ENCODE results near the gene RANBP9.
A peak's percentile ranks its signal among the peaks of the same experiment; 100 is the strongest.

RANBP9 gene

DNA sequence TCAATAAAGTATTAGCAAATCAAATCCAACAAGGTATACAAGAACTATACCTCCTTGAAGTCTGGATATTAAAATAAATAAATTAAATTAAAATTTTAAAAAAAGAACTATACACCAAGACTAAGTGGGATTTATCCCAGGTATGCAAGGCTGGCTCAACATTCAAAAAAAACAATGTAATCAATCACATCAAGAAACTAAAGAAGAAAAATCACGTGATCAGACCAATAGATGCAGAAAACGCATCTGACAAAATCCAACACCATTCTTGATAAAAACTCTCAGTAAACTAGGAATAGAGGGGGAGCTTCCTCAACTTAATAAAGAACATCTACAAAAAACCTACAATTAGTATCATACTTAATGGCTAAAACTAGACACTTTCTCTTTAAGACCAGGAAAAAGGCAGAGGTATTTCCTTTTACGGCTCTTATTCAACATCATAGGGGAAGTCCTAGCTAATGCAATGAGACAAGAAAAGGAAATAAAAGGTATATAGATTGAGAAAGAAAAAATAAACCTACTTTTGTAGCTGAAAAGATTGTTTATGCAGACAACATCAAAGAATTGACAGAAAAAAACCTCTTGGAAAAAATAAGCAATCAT lies 35.0 kb downstream of the RANBP9 start:
- peaks cover 0 to 5% of the 10 kb centered on the region in 2 experiments; a peak in 1 of 3 replicates for H3K36me3 ChIP-seq (ENCODE audit: control insufficient read depth in 2 of 2, insufficient read depth in 1 of 2, low read length in 2 of 2)
- CTCF ChIA-PET: interaction anchor here (0.6 kb wide), 1 partner anchor 48 kb away, joined by 3 read pairs; no protein-coding TSS in a partner anchor

DNA sequence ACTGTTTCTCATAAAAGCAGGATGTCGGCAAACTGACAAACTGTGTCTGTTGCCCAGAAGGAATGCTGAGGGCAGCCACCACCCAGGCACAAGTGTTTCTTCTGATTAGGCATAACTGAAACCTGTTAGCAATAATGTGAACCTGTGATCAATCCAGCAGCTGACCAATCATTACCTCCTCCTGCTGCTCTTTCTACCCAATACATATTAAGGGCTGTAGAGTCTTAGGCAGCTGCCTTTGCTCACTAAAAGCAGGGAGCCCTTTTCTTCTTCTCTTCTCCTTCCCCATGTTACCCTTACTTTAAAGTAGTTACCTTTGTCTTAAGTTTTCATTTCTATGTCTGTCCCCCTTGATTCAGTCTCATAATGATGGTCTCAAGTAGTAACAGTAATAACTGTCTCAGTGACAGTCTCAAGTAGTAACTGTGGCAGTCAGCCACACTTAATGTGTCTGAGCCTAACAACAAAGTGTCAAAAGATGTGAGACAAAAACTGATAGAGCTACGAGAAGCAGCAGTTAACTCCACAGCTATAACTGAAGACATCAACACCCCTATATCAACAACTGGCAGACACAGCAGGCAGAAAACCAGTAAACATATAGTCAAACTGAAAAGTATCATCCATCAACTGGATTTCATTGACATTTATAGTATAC lies 37.0 kb downstream of the RANBP9 start:
- no peak overlapping the region for H3K27ac ChIP-seq (ENCODE audit: extremely low read depth, low read depth, low read length)
- peaks cover 11% of the 10 kb centered on the region; the same call in 1 of the 2 replicates for H3K4me1 ChIP-seq (ENCODE audit: control insufficient read depth, insufficient read depth, low read length)
- TF ChIP-seq, protein P1, sequence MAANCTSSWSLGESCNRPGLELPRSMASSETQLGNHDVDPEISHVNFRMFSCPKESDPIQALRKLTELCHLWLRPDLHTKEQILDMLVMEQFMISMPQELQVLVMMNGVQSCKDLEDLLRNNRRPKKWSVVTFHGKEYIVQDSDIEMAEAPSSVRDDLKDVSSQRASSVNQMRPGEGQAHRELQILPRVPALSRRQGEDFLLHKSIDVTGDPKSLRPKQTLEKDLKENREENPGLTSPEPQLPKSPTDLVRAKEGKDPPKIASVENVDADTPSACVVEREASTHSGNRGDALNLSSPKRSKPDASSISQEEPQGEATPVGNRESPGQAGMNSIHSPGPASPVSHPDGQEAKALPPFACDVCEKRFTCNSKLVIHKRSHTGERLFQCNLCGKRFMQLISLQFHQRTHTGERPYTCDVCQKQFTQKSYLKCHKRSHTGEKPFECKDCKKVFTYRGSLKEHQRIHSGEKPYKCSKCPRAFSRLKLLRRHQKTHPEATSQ (tag by site-specific recombination; IDR thresholded peaks at IDR 0.05): no peak
- TF ChIP-seq ZBTB20 (tag by site-specific recombination; IDR thresholded peaks at IDR 0.05) (peak; percentile 53; the same call in 1 of the 2 replicates), ZNF211 (tag by site-specific recombination; IDR thresholded peaks at IDR 0.05; ENCODE audit: low read depth) (peak; percentile 92), SETDB1 (IDR thresholded peaks at IDR 0.05; ENCODE audit: insufficient read length, low read length) (peak; percentile 62), PRDM4 (tag by site-specific recombination; IDR thresholded peaks at IDR 0.05) (0 out of 2 replicates have a peak, but pooled peaks have one; percentile 19), FEZF1 (tag by site-specific recombination; IDR thresholded peaks at IDR 0.05) (0 out of 2 replicates have a peak, but pooled peaks have one; percentile 25), REPIN1 (tag by site-specific recombination; IDR thresholded peaks at IDR 0.05; ENCODE audit: low read depth) (no peak)
- TF ChIP-seq, protein P2, sequence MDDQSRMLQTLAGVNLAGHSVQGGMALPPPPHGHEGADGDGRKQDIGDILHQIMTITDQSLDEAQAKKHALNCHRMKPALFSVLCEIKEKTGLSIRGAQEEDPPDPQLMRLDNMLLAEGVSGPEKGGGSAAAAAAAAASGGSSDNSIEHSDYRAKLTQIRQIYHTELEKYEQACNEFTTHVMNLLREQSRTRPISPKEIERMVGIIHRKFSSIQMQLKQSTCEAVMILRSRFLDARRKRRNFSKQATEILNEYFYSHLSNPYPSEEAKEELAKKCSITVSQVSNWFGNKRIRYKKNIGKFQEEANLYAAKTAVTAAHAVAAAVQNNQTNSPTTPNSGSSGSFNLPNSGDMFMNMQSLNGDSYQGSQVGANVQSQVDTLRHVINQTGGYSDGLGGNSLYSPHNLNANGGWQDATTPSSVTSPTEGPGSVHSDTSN (CRISPR knock-in tag; IDR thresholded peaks at IDR 0.05): no peak
- TF ChIP-seq, protein P3, sequence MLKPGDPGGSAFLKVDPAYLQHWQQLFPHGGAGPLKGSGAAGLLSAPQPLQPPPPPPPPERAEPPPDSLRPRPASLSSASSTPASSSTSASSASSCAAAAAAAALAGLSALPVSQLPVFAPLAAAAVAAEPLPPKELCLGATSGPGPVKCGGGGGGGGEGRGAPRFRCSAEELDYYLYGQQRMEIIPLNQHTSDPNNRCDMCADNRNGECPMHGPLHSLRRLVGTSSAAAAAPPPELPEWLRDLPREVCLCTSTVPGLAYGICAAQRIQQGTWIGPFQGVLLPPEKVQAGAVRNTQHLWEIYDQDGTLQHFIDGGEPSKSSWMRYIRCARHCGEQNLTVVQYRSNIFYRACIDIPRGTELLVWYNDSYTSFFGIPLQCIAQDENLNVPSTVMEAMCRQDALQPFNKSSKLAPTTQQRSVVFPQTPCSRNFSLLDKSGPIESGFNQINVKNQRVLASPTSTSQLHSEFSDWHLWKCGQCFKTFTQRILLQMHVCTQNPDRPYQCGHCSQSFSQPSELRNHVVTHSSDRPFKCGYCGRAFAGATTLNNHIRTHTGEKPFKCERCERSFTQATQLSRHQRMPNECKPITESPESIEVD (tag by site-specific recombination; IDR thresholded peaks at IDR 0.05): peak; percentile 49
- CTCF ChIA-PET: no interaction called here
- POLR2A ChIA-PET: no interaction called here
- H3K36me3 ChIP-seq (ENCODE audit: control insufficient read depth in 2 of 2, insufficient read depth in 1 of 2, low read length in 2 of 2): no peaks in the 10 kb centered on the region
- H3K9me3 ChIP-seq (ENCODE audit: control insufficient read depth, insufficient read depth, low read depth, low read length): no peaks in the 10 kb centered on the region
- no peak overlapping the region for H3K4me3 ChIP-seq (ENCODE audit: low read depth, low read length)

More for the DNA sequence above, 35.0 kb downstream of the RANBP9 start:
- TF ChIP-seq, protein P4, sequence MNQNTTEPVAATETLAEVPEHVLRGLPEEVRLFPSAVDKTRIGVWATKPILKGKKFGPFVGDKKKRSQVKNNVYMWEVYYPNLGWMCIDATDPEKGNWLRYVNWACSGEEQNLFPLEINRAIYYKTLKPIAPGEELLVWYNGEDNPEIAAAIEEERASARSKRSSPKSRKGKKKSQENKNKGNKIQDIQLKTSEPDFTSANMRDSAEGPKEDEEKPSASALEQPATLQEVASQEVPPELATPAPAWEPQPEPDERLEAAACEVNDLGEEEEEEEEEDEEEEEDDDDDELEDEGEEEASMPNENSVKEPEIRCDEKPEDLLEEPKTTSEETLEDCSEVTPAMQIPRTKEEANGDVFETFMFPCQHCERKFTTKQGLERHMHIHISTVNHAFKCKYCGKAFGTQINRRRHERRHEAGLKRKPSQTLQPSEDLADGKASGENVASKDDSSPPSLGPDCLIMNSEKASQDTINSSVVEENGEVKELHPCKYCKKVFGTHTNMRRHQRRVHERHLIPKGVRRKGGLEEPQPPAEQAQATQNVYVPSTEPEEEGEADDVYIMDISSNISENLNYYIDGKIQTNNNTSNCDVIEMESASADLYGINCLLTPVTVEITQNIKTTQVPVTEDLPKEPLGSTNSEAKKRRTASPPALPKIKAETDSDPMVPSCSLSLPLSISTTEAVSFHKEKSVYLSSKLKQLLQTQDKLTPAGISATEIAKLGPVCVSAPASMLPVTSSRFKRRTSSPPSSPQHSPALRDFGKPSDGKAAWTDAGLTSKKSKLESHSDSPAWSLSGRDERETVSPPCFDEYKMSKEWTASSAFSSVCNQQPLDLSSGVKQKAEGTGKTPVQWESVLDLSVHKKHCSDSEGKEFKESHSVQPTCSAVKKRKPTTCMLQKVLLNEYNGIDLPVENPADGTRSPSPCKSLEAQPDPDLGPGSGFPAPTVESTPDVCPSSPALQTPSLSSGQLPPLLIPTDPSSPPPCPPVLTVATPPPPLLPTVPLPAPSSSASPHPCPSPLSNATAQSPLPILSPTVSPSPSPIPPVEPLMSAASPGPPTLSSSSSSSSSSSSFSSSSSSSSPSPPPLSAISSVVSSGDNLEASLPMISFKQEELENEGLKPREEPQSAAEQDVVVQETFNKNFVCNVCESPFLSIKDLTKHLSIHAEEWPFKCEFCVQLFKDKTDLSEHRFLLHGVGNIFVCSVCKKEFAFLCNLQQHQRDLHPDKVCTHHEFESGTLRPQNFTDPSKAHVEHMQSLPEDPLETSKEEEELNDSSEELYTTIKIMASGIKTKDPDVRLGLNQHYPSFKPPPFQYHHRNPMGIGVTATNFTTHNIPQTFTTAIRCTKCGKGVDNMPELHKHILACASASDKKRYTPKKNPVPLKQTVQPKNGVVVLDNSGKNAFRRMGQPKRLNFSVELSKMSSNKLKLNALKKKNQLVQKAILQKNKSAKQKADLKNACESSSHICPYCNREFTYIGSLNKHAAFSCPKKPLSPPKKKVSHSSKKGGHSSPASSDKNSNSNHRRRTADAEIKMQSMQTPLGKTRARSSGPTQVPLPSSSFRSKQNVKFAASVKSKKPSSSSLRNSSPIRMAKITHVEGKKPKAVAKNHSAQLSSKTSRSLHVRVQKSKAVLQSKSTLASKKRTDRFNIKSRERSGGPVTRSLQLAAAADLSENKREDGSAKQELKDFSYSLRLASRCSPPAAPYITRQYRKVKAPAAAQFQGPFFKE (tag by site-specific recombination; IDR thresholded peaks at IDR 0.05; ENCODE audit: borderline replicate concordance): no peak
- peak; percentile 67 for TF ChIP-seq SETDB1 (IDR thresholded peaks at IDR 0.05; ENCODE audit: insufficient read length, low read length)
- no peak for TF ChIP-seq ZNF621 (tag by site-specific recombination; IDR thresholded peaks at IDR 0.05)
- Histone ChIP-seq H3K9me3 (ENCODE audit: control insufficient read depth, insufficient read depth, low read depth, low read length) (no peaks in the 10 kb centered on the region), H3K4me3 (ENCODE audit: low read depth, low read length) (no peak overlapping the region), H3K27ac (ENCODE audit: extremely low read depth, low read depth, low read length) (no peak overlapping the region), H3K4me1 (ENCODE audit: control insufficient read depth, insufficient read depth, low read length) (peaks cover 11% of the 10 kb centered on the region; the same call in 1 of the 2 replicates)
- POLR2A ChIA-PET: no interaction called here
